DLD1 (cell line): ENCODE measurements around the gene BRPF3.

Source experiments
- in situ Hi-C: cut with HindIII; loops from 2 replicates; pipeline ENCODE4 v1.10.0; 2017; ENCODE audit warnings: low sequenced_read_pairs

The BRPF3 gene

DNA sequence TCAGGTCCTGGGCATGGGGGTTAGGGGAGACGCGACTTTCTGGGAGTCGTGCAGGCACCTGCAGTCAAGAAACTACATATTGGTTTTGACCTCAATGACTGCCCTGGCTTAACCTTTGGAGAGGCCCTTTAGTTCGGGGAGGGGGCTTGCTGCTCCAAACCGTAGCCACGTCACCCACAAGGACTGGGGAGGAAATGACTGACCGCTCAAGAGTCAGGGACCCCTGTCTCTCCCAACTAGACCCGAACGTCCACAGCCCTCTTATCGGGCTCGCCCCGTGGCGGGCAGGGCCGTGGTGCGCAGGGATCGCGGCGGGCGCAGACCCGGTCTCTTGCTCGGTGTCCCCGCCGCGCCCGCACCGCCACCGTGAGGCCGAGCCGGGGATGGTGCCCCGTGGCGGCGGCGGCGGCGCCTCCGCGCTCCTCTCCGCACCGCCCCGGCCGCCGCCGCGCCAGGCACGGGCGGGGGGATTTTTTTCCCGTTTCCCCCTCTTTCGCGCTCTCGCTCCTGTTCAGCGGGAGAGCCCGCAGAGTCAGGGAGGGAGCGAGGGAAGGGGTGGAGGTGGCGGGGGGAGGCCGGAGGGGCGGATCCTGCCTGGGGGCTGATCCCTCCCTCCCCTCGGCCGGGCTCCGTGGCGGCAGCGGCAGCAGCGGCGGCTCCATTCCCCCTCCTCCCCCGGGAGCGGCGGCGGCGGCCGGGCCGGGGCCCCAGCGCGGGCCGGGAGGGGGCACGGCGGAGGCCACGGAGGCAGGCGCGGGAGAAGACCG, at the start of gene BRPF3:
Gene BRPF3, plus strand, starts transcription at position 632 of the 767 bp plus-strand sequence. CDS start 3,579 bp downstream, outside the sequence.
- in situ Hi-C loops, result no loop called here

DNA sequence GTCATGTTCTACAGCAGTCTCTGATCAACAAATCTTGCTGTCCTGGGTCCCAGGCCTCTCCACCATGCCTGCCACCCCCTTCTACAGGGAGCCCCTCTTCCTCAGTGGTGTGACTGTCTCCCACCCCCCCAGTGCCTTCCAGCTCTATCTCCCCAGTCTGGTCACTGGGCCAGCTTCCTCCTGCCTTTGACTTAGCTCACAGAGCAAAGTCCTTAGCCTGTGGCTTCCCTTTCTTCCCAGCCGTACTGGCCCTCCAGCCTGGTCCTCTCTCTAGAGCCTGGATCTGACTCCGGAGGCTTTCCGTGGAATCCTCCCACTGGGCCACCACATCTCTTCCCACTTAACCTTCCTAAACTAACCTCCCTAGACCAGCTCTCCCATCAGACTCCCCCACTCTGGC, 49.2 kb upstream of the BRPF3 start:
- in situ Hi-C loops, result no loop called here

DNA sequence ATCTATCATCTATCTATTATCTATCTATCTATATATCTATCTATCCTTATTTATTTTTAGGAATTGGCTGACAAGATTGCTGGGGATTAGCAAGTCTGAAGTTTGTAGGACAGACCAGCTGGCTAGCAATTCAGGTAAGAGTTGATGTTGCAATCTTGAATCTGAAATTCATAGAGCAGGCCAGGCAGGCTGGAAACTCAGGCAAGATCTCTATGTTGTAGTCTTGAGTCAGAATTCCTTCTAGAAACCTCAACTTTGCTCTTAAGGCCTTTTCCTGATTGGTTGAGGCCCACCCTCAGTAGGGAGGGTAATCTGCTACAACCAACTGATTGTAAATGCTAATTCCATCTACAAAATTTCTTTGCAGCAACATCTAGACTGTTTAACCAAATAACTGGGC, 47.1 kb upstream of the BRPF3 start:
- in situ Hi-C loops, result no loop called here

DNA sequence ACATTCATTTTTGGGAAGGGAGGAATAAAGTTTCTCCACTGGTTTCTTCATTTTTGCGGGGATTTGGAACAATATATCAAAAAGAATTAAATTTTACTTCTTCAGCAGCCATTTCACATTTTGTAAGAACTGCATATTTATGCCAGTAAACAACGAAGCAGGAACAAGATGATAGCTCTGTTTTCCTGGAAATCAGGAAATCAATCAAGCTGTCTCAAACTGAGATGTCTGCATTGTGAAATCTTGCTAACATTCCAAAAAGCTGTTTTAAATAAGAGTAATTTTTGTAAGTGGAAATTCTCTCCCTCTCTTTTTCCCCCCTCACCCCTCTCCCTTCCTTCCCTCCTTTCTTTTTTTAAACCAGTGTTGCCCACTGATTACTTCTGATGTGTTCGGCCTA, 46.3 kb upstream of the BRPF3 start:
- in situ Hi-C loops, result no loop called here

DNA sequence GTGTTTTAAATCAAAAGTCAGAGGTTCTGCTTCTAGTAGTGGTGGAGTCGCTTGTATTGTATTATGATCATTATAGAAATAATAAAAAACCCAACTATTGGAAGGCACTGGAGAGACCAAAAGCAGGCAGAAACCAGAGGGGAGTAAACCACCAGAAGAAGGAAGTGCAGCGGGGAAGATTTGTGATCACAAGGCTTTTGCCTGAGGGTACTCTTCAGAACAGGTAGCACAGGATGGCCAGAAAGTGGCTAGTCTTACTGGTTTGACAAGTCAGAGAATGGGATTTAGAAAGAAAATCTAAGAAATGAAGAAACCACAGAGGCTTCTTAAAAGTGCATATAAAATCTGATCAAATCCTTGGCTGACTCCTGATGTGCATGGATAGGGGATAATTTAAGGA, 42.3 kb upstream of the BRPF3 start:
- in situ Hi-C loops, result no loop called here

DNA sequence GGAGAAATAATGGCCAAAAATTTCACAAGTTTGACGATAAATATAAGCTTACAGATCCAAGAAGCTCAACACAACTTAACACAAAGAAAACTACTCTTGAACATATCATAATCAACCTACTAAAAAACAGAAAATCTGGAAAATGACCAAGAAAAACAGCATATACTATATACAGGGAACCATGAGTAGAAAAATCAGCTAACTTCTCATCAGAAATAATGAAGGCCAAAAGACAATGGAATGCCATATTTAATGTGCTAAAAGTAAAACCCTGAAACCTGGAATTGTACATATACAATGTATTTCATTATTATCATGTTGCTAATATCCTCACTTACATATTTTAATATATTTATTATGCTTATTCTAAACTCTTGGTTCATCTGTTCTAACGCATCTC, 40.9 kb upstream of the BRPF3 start:
- in situ Hi-C loops, result no loop called here

DNA sequence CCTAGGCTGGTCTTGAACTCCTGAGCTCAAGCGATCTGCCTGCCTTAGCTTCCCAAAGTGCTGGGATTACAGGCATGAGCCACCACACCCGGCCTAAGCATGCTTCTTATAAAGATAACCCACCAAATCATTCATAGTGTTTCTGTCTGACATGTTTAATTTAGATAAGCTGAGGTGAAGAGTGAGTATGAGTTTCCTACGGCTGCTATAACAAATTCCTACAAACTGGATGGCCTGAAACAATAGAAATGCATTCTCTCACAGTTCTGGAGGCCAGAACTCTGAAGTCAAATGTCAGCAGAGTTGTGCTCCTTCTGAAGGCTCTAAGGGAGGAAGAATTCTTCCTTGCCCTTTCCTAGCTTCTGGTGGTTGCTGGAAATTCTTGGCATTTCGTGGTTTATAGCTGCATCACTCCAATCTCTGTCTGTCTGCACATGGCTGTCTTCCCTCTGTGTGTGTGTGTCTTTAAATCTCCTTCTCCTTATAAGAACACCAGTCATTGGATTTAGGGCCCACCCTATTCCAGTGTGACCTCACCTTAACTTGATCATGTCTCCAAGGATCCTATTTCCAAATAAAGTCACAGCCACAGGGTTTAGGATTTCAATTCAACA, 36.3 kb upstream of the BRPF3 start:
- in situ Hi-C loops, result no loop called here

DNA sequence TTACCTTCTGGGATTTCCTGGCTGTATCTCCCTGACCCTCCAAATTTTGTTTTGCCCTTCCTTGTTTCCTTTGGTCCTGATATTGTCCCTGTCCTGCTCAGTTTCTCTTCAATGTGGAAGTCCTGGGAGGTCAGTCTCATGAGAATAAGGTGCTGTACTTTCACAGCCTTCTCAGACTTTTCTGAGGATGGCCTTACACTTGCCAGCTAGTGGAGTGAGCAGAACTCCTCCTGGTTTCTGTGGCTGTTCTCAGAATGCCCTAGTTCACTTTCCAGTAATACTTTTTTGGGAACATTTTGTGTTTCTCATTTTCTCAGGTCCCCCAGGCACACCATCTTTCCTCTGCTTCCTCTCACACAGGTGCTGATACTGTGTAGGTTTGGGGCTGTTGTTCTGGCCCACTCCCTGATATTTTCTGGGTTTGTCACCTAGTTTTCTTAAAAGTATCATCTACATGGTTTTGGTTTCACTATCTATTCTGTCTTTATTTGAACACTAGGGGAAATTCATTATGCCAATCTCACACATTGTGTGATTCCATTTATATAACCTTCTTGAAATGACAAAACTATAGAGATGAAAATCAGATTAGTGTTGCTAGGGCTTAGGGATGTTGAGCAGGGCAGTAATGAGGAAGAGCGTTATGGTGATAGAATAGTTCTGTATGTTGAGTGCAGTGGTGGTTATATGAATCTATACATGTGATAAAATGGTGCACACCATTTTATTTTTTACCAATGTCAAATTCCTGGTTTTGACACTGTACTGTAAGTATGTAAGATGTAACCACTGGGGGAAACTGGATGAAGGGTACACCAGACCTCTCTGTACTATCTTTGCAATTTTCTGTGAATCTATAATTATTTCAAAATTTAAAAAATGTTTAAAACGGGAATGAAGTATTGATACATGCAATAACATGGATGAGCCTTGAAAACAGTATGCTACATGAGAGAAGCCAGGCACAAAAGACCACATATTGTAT, 27.2 kb upstream of the BRPF3 start:
- in situ Hi-C loops, result no loop called here

DNA sequence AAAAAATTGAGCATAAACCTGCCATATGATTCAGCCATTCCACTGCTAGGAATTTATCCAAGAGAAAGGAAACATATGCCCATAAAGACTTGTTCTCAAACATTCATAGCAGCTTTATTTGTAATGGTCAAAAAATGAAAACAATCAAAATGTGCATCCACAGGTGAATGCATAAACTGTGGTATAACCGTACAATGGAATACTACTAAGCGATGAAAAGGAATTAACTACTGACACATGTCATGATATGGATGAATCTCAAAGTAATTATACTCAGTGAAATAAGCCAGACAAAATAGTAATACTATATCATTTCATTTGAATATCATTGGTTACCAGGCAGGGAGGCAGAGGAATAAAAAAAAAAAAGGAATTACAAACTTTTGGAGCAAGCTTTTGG, 25.8 kb upstream of the BRPF3 start:
- in situ Hi-C loops, result no loop called here

DNA sequence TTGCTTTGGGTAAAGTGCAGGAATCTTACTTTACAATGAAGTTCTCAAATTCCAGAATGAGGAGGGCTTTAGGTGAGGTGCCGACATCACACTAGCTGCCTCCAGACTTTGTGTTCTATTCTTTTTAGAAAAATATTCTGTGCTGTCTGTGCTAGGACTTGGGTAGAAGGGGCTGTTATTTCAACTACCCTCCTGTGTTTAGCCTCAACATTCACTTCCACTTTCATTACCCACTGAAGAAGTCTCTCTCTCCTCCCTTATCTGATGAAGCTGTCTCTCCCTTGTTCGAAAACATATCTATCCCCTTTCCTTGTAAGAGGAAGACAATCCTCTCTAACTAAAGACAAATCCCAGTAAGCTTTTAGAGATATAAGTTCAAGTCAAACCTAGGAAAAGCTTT, 25.0 kb upstream of the BRPF3 start:
- in situ Hi-C loops, result no loop called here

DNA sequence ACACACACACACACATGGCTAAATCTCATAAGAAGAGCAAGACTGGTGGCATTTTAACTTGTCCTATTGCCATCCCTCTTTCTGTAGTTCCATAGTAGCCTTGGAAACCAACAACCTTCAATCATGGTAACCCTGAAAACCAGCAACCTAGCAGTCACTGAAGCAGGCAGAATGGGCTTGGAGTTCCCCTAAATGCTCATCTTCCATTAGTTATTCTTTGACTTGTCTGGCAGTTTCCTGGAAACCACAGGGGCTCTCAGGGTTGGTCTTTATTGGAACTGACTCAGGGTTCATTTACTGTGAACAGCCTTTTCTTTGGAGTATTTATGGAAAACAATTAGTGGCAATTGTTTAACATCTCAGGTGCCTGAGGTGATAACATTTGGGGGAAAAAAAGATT, 19.4 kb upstream of the BRPF3 start:
- in situ Hi-C loops, result no loop called here

DNA sequence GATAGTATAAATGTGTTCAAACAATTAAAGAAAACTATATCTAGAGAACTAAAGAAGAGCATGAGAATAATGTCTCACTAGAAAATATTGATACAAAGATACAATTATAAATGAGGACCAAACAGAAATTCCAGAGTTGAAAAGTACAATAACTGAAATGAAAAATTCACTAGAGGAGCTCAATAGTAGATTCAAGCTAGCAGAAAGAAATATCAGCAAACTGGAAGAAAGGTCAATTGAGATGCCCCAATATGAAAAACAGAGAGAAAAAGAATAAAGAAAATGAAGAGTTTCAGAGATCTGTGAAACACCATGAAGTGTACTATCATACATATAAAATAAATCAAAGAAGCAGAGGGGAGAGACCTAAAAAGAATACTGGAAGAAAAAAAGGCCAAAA, 18.0 kb upstream of the BRPF3 start:
- in situ Hi-C loops, result no loop called here

DNA sequence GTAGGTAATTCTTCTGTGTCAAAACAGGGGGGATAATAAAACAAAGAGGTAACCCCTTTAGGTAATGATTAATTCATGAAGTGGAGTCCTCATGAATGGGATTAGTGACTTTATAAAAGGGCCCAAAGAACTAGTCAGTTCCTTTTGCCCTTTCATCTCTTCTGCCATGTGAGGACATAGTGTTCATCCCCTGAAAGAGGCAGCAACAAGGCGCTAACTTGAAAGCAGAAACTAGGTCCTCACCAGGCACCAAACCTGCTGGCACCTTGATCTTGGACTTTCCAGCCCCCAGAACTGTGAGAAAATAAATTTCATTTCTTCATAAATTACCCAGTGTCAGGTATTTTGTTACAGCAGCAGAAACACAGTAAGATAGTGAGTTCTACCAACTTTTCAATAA, 16.4 kb upstream of the BRPF3 start:
- in situ Hi-C loops, result no loop called here

DNA sequence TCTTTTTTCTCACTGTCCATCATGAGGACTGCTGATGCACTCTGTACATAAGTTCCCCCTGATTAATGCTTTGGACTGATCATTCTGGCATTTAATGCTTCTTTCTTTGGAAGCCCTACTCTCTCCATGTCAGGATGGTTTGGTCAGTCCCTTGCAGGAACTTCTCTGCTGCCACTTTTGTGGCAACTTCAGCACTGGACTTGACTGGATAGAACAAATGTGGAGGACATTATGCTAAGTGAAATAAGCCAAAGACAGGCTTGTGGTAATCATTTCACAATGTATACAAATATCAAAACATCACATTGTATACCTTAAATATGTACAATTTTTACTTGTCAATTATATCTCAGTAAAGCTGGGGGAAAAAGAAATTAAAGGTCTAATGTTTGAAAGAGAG, 12.2 kb upstream of the BRPF3 start:
- in situ Hi-C loops, result no loop called here

DNA sequence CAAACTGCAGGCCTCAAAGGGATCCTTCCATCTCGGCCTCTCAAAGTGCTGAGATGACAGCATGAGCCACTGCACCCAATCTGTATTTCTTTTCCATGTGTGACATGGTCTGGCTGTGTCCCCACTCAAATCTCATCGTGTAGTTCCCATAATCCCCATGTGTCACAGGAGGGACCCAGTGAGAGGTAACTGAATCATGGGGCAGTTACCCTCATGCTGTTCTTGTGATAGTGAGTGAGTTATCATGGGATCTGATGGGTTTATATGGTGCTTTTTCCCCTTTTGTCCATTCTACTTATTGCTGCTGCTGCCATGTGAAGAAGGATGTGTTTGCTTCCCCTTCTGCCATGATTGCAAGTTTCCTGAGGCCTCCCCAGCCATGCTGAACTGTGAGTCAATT, 10.3 kb upstream of the BRPF3 start:
- in situ Hi-C loops, result no loop called here

DNA sequence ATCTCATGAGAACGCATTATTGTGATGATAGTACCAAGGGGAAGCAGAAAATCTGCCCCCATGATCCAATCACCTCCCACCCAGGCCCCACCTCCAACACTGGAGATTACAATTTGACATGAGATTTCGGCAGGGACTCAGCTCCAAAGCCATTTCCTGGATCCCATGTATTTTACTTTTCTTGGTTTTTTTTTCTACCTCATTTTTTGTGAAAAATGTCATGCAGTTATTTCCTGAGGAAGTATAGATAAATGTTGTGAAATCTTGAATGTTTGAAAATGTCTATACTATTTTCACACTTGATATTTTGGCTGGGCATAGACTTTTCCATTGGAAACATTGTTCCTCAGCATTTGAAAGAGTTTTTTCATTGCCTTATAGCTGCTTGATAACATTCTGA, 9.1 kb upstream of the BRPF3 start:
- in situ Hi-C loops, result no loop called here

DNA sequence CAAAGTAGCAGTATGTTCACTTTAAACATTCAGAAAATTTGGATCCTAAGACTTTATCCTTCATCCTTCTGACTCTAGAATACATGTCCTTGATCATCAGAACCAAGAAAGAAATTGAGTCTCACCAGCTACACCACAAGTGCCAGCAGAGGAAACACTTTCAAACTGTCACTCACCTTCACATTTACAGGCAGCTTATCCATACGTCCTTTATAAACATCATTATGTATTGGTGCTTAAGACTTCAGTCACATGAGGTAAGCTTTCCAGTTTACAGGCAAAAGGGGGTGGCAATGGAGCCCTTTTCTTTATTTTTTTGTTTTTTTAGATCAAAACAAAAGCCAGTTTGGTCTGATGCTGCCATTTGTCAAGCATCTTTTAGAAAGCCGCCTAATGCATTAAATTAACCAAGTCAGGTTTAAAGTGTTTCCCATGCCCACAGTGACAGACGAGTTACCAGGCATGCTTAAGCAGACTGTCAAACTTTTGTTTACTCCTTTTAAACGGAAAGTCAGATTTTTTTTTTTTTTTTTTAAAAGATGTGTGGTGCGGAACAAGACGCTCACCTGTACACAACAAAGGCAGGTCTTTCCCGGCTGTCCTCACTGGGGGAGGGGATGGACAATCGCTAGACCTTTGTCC, 952 bp upstream of the BRPF3 start:
- in situ Hi-C loops, result no loop called here

DNA sequence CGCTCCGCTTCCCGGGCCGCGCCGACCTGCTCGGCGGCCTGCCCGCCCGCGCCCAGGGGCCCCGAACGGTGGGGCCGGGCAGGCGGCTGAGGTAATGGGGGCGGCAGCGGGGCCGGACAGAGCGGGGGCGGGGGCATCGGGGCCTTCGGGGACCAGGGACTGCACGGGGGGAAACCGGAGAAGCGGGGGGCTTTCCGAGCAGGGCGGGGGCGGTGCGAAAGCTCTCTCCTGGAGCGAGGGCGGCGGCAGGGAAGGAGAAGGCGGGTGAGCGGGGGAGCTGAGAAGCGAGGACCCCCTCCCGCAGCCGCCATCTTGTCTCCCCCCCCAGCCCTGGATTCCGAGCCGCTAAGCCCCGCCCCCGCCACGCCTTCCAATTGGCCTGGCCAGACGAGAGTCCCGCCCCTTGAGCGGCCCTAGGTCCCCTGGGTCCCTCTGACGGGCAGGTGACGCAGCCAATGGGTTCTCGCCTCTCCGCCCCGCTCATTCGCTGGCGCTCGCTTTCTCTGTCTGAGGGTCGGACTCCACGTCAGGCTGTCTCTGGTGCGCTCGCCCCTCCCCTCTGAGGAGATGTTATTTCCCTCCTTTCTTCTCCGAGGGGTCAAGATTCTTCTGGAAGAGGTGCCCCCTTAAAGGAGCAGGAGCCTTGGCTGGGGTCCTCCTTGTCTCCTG, 470 bp downstream of the BRPF3 start:
- in situ Hi-C loops, result no loop called here

DNA sequence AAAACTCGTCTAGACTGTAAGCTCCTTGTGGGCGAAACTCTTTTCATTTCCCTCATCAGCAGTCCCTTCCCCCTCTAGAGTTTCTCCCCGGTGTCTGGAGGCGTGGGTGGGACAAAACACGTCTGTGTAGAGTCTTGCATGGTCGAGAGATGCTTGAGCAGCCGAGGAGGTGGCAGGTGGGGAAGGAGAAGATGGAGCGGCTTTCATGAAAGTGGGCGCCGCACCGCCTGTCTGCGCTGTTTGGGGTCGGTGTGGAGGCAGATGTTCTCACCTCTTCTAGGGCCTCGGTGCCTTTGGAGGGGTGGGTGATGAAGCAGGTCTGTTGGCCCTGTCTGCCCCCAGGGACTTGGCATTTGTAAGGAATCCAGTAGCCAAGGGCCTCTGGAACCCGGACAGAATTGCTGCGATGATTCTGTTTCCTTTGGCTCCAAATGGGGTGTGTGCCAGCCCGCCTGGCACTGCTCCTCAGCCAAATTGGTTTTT, 1.2 kb downstream of the BRPF3 start:
- in situ Hi-C loops, result no loop called here

DNA sequence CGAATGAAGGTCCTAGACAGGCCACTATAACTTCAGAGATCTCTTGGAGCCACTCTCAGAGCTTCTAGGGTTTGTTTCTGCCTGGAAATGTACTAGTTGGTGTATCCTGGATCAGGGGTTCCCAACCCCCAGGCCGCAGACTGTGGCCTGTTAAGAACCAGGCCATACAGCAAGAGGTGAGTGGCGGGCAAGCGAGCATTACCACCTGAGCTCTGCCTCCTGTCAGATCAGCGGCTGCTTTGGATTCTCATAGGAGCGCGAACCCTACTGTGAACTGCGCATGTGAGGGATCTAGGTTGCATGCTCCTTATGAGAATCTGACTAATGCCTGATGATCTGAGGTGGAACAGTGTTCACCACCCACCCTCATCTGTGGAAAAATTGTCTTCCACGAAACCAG, 2.4 kb downstream of the BRPF3 start:
- in situ Hi-C loops, result no loop called here
